Superior temporal gyrus (tissue), 1 donor: ENCODE measurements around the gene UBXN2A.

Experiments used
- DNase-seq: peaks from one replicate; pipeline ENCODE4 v3.0.0-alpha.2; 2016; ENCODE audit errors: extremely low spot score

UBXN2A gene

GRCh38 chr2:23939987-23940717 is at the start of gene UBXN2A:
Gene UBXN2A (plus strand): TSS chr2:23940463. CDS start chr2:23958315, 17,852 bp downstream.
- peak; percentile 84 for DNase-seq

- no peak for DNase-seq
Measured at GRCh38 chr2:23900133-23900532, 40.1 kb upstream of the UBXN2A start.

- DNase-seq = no peak
Measured at GRCh38 chr2:23900541-23901322, 39.5 kb upstream of the UBXN2A start.

GRCh38 chr2:23901966-23902846 is 38.1 kb upstream of the UBXN2A start:
- no peak for DNase-seq

GRCh38 chr2:23903034-23903433 is 37.2 kb upstream of the UBXN2A start:
- DNase-seq = no peak

GRCh38 chr2:23904215-23904614 is 36.0 kb upstream of the UBXN2A start:
- DNase-seq = no peak

GRCh38 chr2:23904692-23905091 is 35.6 kb upstream of the UBXN2A start:
- DNase-seq = no peak

GRCh38 chr2:23905155-23905554 is 35.1 kb upstream of the UBXN2A start:
- no peak for DNase-seq

- DNase-seq = no peak
Measured at GRCh38 chr2:23912054-23912453, 28.2 kb upstream of the UBXN2A start.

GRCh38 chr2:23915327-23915726 is 24.9 kb upstream of the UBXN2A start:
- DNase-seq = no peak

- no peak for DNase-seq
Measured at GRCh38 chr2:23916727-23917405, 23.4 kb upstream of the UBXN2A start.

- DNase-seq = no peak
Measured at GRCh38 chr2:23918837-23919489, 21.3 kb upstream of the UBXN2A start.

- no peak for DNase-seq
Measured at GRCh38 chr2:23924589-23925359, 15.5 kb upstream of the UBXN2A start.

- DNase-seq = peak; percentile 66
Measured at GRCh38 chr2:23925702-23926289, 14.5 kb upstream of the UBXN2A start.

GRCh38 chr2:23926290-23926749 is 13.9 kb upstream of the UBXN2A start:
- no peak for DNase-seq

GRCh38 chr2:23926750-23927571 is 13.3 kb upstream of the UBXN2A start, which contains the start of gene ATAD2B:
Gene ATAD2B (minus strand): TSS chr2:23927123. CDS start chr2:23926770, 353 bp downstream.
- DNase-seq = peak; percentile 94

- DNase-seq = no peak
Measured at GRCh38 chr2:23934259-23934658, 6.0 kb upstream of the UBXN2A start.

GRCh38 chr2:23940718-23941620 is 706 bp downstream of the UBXN2A start:
- peak; percentile 60 for DNase-seq
